SK-N-SH (cell line): ENCODE data around the gene GULP1. TPM values are rescaled to one million over a fixed set of nuclear protein-coding genes. Genes with fewer than 3 reads are reported as not detected.

Source experiments
- CTCF ChIA-PET: fragments of 300-600, 350-600 bp; formaldehyde crosslinking; extraction: SDS; loops from one replicate; lab custom pipeline; 2021; lab: Yijun Ruan, JAX
- POLR2A ChIA-PET: fragments of 350-600 bp; sonication (Branson Sonifier 250); formaldehyde crosslinking; extraction: SDS; loops from one replicate; lab custom pipeline; 2020; ENCODE audit warnings: antibody characterized with exemption, inconsistent platforms; lab: Yijun Ruan, JAX
- DNase-seq: peaks from one replicate; pipeline ENCODE4 v3.0.0; 2012
- H2AFZ ChIP-seq: fragments of 200-600 bp; sonication (generic); 2 replicates; pipeline ENCODE4 v1.8.1; 2016; ENCODE audit warnings: antibody characterized with exemption, mild to moderate bottlenecking, low read depth
- H3F3A ChIP-seq: fragments of 200-600 bp; sonication (generic); replicated peaks from 2 replicates; pipeline ENCODE3; 2016; ENCODE audit warnings: antibody characterized with exemption, mild to moderate bottlenecking; ENCODE audit not compliant: insufficient read depth
- H3K27ac ChIP-seq, 2 experiments: fragments of 200-500 bp in 1 of 2; fragments of 200-600 bp in 1 of 2; sonication (Bioruptor generic) in 1 of 2; sonication (generic), shearing (Covaris generic) in 1 of 2; 2 replicates each; pipeline versions ENCODE4 v1.5.1 to v1.6.1; 2014 to 2016; ENCODE audit warnings: low read depth in 2 of 2, inconsistent platforms in 1 of 2, low read length in 1 of 2, mild to moderate bottlenecking in 1 of 2, mixed read lengths in 1 of 2
- H3K27me3 ChIP-seq: fragments of 200-600 bp; sonication (generic), shearing (Covaris generic); 2 replicates; pipeline ENCODE4 v1.6.1; 2016; ENCODE audit warnings: mixed run types; ENCODE audit not compliant: insufficient read depth
- H3K36me3 ChIP-seq, 2 experiments: fragments of 200-500 bp in 1 of 2; fragments of 200-600 bp in 1 of 2; sonication (Bioruptor generic) in 1 of 2; sonication (generic) in 1 of 2; replicated peaks in 1 of 2; 2 replicates each; pipeline versions ENCODE3 to v1.5.1; 2014 to 2016; ENCODE audit warnings: low read length in 1 of 2, mild to moderate bottlenecking in 1 of 2; ENCODE audit not compliant: insufficient read depth in 2 of 2, control insufficient read depth in 1 of 2
- H3K4me1 ChIP-seq, 2 experiments: fragments of 200-500 bp in 1 of 2; fragments of 200-600 bp in 1 of 2; sonication (Bioruptor generic) in 1 of 2; sonication (generic), shearing (Covaris generic) in 1 of 2; 2 replicates each; pipeline versions ENCODE4 v1.5.1 to v1.6.1; 2014 to 2016; ENCODE audit warnings: low read depth in 1 of 2, low read length in 1 of 2, mixed run types in 1 of 2; ENCODE audit not compliant: insufficient read depth in 2 of 2, control insufficient read depth in 1 of 2
- H3K4me2 ChIP-seq: fragments of 200-600 bp; sonication (generic), shearing (Covaris generic); 2 replicates; pipeline ENCODE4 v1.6.1; 2017; ENCODE audit warnings: mixed run types
- H3K4me3 ChIP-seq, 2 experiments: fragments of 200-500 bp in 1 of 2; fragments of 200-600 bp in 1 of 2; sonication (Bioruptor generic) in 1 of 2; sonication (generic), shearing (Covaris generic) in 1 of 2; 2 replicates each; pipeline versions ENCODE4 v1.5.1 to v1.8.1; 2014 to 2016; ENCODE audit warnings: low read depth in 2 of 2, inconsistent platforms in 1 of 2, low read length in 1 of 2, mild to moderate bottlenecking in 1 of 2, mixed read lengths in 1 of 2, moderate library complexity in 1 of 2
- H3K79me2 ChIP-seq: fragments of 200-600 bp; sonication (generic); 2 replicates; pipeline ENCODE4 v1.8.1; 2017; ENCODE audit warnings: mild to moderate bottlenecking; ENCODE audit not compliant: insufficient read depth
- H3K9ac ChIP-seq: fragments of 200-600 bp; sonication (generic); 2 replicates; pipeline ENCODE4 v1.6.1; 2017; ENCODE audit warnings: mixed run types
- H3K9me2 ChIP-seq: fragments of 200-600 bp; sonication (generic); 2 replicates; pipeline ENCODE4 v1.6.1; 2017; ENCODE audit warnings: mixed run types
- H3K9me3 ChIP-seq: fragments of 200-600 bp; sonication (generic); 2 replicates; pipeline ENCODE4 v1.6.1; 2017; ENCODE audit warnings: mixed run types, mild to moderate bottlenecking, moderate library complexity
- H4K20me1 ChIP-seq: fragments of 200-600 bp; sonication (generic); 2 replicates; pipeline ENCODE4 v1.6.1; 2017; ENCODE audit warnings: mild to moderate bottlenecking, mixed run types; ENCODE audit not compliant: insufficient read depth
- CTCF ChIP-seq: fragments of 200-600 bp; sonication (generic); IDR thresholded peaks from 2 replicates; pipeline ENCODE4 v1.6.1; 2017; ENCODE audit warnings: antibody characterized with exemption, mild to moderate bottlenecking, moderate library complexity
- ELF1 ChIP-seq: IDR thresholded peaks from 2 replicates; pipeline ENCODE4 v1.4.0; 2012
- EP300 ChIP-seq, 2 experiments: IDR thresholded peaks; 2 replicates each; pipeline versions ENCODE4 v1.4.0 to v1.6.1; 2012; ENCODE audit warnings: borderline replicate concordance in 1 of 2, low read depth in 1 of 2, low read length in 1 of 2
- EZH2phosphoT487 ChIP-seq: fragments of 200-600 bp; sonication (generic); IDR thresholded peaks from 2 replicates; pipeline ENCODE4 v1.6.1; 2017; ENCODE audit warnings: low read depth, mixed run types, mild to moderate bottlenecking, antibody characterized with exemption, moderate library complexity, borderline replicate concordance
- FOSL2 ChIP-seq: IDR thresholded peaks from 2 replicates; pipeline ENCODE4 v1.4.0; 2012; ENCODE audit warnings: low read depth, mild to moderate bottlenecking, moderate library complexity, borderline replicate concordance
- GABPA ChIP-seq: IDR thresholded peaks from 2 replicates; pipeline ENCODE4 v1.4.0; 2012; ENCODE audit warnings: low read depth, mild to moderate bottlenecking
- GATA2 ChIP-seq: sonication (generic); formaldehyde crosslinking; IDR thresholded peaks from 2 replicates; pipeline ENCODE4 v1.5.0; 2020; ENCODE audit warnings: mild to moderate bottlenecking, missing genetic modification reagents
- IRF3 ChIP-seq: fragments of 150-350 bp; IDR thresholded peaks from 2 replicates; pipeline ENCODE4 v1.6.1; 2016; ENCODE audit warnings: mild to moderate bottlenecking, low read depth, low read length
- NFIC ChIP-seq: IDR thresholded peaks from 2 replicates; pipeline ENCODE4 v1.4.0; 2012; ENCODE audit warnings: borderline replicate concordance
- POLR2AphosphoS5 ChIP-seq: IDR thresholded peaks from 2 replicates; pipeline ENCODE4 v1.6.1; 2012; ENCODE audit warnings: low read depth, low read length
- RCOR1 ChIP-seq: fragments of 150-350 bp; IDR thresholded peaks from 2 replicates; pipeline ENCODE4 v1.6.1; 2017; ENCODE audit warnings: antibody characterized with exemption, low read length
- RFX5 ChIP-seq: IDR thresholded peaks from 2 replicates; pipeline ENCODE4 v1.6.1; 2012; ENCODE audit warnings: mild to moderate bottlenecking, improper control_type of control experiment, low read length
- RXRA ChIP-seq: IDR thresholded peaks from 2 replicates; pipeline ENCODE4 v1.4.0; 2012; ENCODE audit warnings: low read depth, mild to moderate bottlenecking, borderline replicate concordance
- SIN3A ChIP-seq: IDR thresholded peaks from 2 replicates; pipeline ENCODE4 v1.6.1; 2012; ENCODE audit warnings: low read depth, mild to moderate bottlenecking, low read length, moderate library complexity, borderline replicate concordance
- SMC3 ChIP-seq: IDR thresholded peaks from 2 replicates; pipeline ENCODE4 v1.6.1; 2012; ENCODE audit warnings: low read depth, low read length, improper control_type of control experiment
- TAF1 ChIP-seq: IDR thresholded peaks from 2 replicates; pipeline ENCODE4 v1.6.1; 2012; ENCODE audit warnings: low read depth, mild to moderate bottlenecking, low read length, moderate library complexity, borderline replicate concordance
- TEAD4 ChIP-seq: IDR thresholded peaks from 2 replicates; pipeline ENCODE4 v1.4.0; 2012; ENCODE audit warnings: mild to moderate bottlenecking, borderline replicate concordance; ENCODE audit not compliant: insufficient read depth
- USF1 ChIP-seq: IDR thresholded peaks from 2 replicates; pipeline ENCODE4 v1.4.0; 2012; ENCODE audit warnings: low read depth, borderline replicate concordance
- USF2 ChIP-seq: fragments of 150-350 bp; IDR thresholded peaks from 2 replicates; pipeline ENCODE4 v1.6.1; 2017; ENCODE audit warnings: antibody characterized with exemption, low read length, low read depth, borderline replicate concordance
- ZBTB33 ChIP-seq: IDR thresholded peaks from 2 replicates; pipeline ENCODE4 v1.4.0; 2012; ENCODE audit warnings: low read depth, borderline replicate concordance
- WGBS: methylation state at CpG from one replicate; pipeline ENCODE4 v1.1.6; 2017; ENCODE audit warnings: low lambda C conversion rate; 5-methylcytosine and 5-hydroxymethylcytosine counted together
- polyA plus RNA-seq, 3 experiments: library from polyadenylated mRNA; depleted of rRNA; stranded (reverse); fragments of >200 nt; gene quantifications; 2 replicates each; pipeline ENCODE4 v1.2.3, GENCODE V29; 2012

Gene GULP1
- polyA plus RNA-seq, 1 of the 3 experiments (the other 2 are of a cell fraction) = 33.8 TPM

GRCh38 chr2:188251034-188251433, 40.6 kb upstream of the GULP1 start:
- no peak overlapping the region for H3K9ac ChIP-seq
- H3K4me3 ChIP-seq = no peak overlapping the region
- WGBS = 69% methylated on average over 1 of the region's 1 CpG
- no peaks in the 10 kb centered on the region for H4K20me1 ChIP-seq
- H3K9me2 ChIP-seq = no peaks in the 10 kb centered on the region
- no peak overlapping the region for H2AFZ ChIP-seq
- POLR2A ChIA-PET = no interaction called here
- H3F3A ChIP-seq = no peaks in the 10 kb centered on the region
- H3K27ac ChIP-seq = no peak overlapping the region
- TF ChIP-seq GABPA = no peak
- TF ChIP-seq EP300 (IDR thresholded peaks at IDR 0.05; ENCODE audit: borderline replicate concordance in 1 of 2, low read depth in 1 of 2, low read length in 1 of 2) = no peak
- no peak for TF ChIP-seq ZBTB33
- no peak for TF ChIP-seq USF2
- no peak for TF ChIP-seq POLR2AphosphoS5
- TF ChIP-seq CTCF = no peak
- TF ChIP-seq RCOR1 = no peak
- TF ChIP-seq SIN3A = no peak
- TF ChIP-seq RFX5 = no peak
- TF ChIP-seq TAF1 = no peak
- TF ChIP-seq IRF3 = no peak
- no peak for TF ChIP-seq USF1
- TF ChIP-seq SMC3 = no peak
- TF ChIP-seq EZH2phosphoT487 = no peak
- no peak for TF ChIP-seq FOSL2
- no peak for TF ChIP-seq ELF1
- no peak for TF ChIP-seq NFIC
- TF ChIP-seq GATA2 (CRISPR knock-in tag) = no peak
- no peak for TF ChIP-seq RXRA
- TF ChIP-seq TEAD4 = no peak
- H3K9me3 ChIP-seq = peaks cover 9% of the 10 kb centered on the region; the same call in 1 of the 2 replicates
- H3K27me3 ChIP-seq = no peaks in the 10 kb centered on the region
- no peak overlapping the region for H3K4me2 ChIP-seq
- no peaks in the 10 kb centered on the region for H3K79me2 ChIP-seq
- no peaks in the 10 kb centered on the region for H3K36me3 ChIP-seq
- no peak for DNase-seq
- CTCF ChIA-PET = no interaction called here
- peaks cover 0 to 4% of the 10 kb centered on the region in 2 experiments; a peak in 1 of 4 replicates for H3K4me1 ChIP-seq
